Adipose tissue (tissue), 3 donors: ENCODE results near the gene SSMEM1. TPM values are rescaled to one million over a fixed set of nuclear protein-coding genes. Genes with fewer than 3 reads are reported as not detected.
"Not testable (repeated sequence)": the region's sequence is repeated elsewhere in the genome, so short reads cannot be mapped to it uniquely, and the experiment has no call there.

ENCODE experiments used
- H3K27ac ChIP-seq: one replicate; pipeline ENCODE4 v1.5.1; 2013; ENCODE audit warnings: low read depth, low read length
- WGBS, 3 donors: extraction: QIAGEN DNeasy Blood & Tissue Kit; methylation state at CpG; one replicate each; pipeline ENCODE4 v1.1.7; 2013; 5-methylcytosine and 5-hydroxymethylcytosine counted together
- polyA plus RNA-seq, 3 donors: library from polyadenylated mRNA; stranded (reverse); fragments of 200-250 nt; gene quantifications; one replicate each; pipeline ENCODE4 v1.2.3, GENCODE V29; 2013
- donor health status: healthy with polysubstance abuse.
- donor health status: Bipolar disorder and iron deficiency.
- donor health status: healthy.

Gene SSMEM1
- polyA plus RNA-seq, 3 donors, result 0.24 TPM; not detected in 2

GRCh38 chr7:130207033-130207432 is 627 bp upstream of the SSMEM1 start:
- WGBS, 3 donors, result 78 to 89% (median 88%) methylated on average over 5 of the region's 5 CpGs
- H3K27ac ChIP-seq, result no peak overlapping the region

DNA sequence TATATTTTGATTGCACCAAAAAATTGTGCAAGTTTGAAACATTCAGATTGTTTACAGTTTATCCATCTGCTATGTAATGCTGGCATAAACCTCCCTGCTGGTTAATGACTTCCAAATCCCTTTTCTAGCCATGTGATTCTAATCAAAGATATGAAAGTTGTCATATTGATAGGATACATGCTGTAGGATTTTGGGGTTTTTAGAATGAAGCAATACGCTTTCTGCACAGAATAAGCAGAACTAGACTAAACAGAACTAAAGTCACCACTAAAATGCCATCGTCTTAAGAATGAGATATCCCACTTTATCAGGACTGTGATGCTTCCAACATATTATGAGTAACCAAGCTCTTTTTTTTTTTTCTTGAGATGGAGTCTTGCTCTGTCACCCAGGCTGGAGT is 856 bp downstream of the SSMEM1 start:
- WGBS, 3 donors, result 80 to 90% (median 82%) methylated on average over 2 of the region's 2 CpGs
- no peak overlapping the region for H3K27ac ChIP-seq

- WGBS, 3 donors, result 64 to 77% (median 70%) methylated on average over 5 of the region's 5 CpGs
Observed at GRCh38 chr7:130210181-130210935, 2.7 kb downstream of the SSMEM1 start.

GRCh38 chr7:130213828-130214227 is 6.2 kb downstream of the SSMEM1 start:
- whole genome bisulfite sequencing, 3 donors, result 68 to 95% (median 74%) methylated on average over 1 of the region's 1 CpG

More at GRCh38 chr7:130210181-130210935, 2.7 kb downstream of the SSMEM1 start:
- H3K27ac ChIP-seq, result no peak overlapping the region

DNA sequence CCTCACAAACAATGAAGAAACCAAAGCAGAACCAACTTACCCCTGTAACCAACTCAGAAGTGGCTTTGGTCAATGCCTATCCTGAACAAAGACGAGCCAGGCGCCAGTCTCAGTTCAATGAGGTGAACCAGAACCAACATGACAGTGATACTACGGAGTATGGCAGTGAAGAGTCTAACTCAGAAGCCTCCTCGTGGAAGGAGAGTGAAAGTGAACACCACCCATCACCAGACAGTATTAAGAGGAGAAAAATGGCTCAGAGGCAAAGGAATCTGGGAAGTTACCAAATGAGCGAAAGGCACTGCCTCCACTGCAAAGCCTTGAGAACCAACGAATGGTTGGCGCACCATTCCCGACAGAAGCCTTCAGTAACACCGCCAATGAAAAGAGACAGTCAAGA is 8.4 kb downstream of the SSMEM1 start:
- no peak overlapping the region for H3K27ac ChIP-seq
- WGBS, 3 donors, result 91 to 92% (median 92%) methylated on average over 9 of the region's 9 CpGs

More at GRCh38 chr7:130213828-130214227, 6.2 kb downstream of the SSMEM1 start:
- no peak overlapping the region for H3K27ac ChIP-seq

DNA sequence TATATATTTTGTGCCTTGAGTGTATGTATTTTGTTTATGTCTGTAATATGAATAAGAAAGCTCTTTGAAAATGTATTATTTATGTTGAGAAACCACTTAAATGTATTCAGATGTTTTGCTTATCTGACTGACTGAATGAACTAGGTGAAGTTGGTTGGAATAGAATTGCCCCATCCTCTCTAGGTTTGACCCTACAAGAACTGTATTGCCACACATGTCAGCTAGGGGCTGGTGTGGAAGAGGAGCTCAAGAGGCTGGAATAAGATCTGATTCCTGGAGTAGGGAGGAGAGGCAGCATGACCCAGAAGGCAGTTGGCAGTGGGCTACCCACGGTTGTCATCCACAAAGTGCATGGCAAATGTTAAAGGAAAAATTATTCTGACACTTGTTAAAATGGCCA is 9.1 kb downstream of the SSMEM1 start:
- no peak overlapping the region for H3K27ac ChIP-seq
- 82 to 96% (median 85%) methylated on average over 1 of the region's 1 CpG for WGBS, 3 donors

GRCh38 chr7:130218806-130219620 is 11.4 kb downstream of the SSMEM1 start:
- WGBS, 3 donors, result 65 to 86% (median 85%) methylated on average over 5 of the region's 5 CpGs
- no peak overlapping the region for H3K27ac ChIP-seq

DNA sequence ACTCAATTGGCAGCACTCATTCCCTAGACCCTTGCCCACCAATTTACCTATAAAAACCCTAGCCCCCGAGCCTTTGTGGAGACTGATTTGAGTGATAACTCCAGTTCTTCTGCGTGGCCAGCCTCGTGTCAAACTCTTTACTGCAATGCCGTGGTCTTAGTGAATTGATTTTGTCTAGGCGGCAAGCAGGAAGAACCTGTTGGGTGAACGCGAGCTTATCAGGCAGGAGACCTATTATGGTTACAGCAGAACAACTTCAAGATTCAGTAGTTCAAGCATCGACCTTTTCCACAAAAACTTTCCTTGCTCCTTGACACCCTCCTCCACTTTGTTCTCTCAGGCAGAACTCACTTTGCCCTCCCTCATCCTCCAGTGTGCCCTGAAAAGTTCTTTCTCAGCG is 12.2 kb downstream of the SSMEM1 start:
- no peak overlapping the region for H3K27ac ChIP-seq
- 52 to 92% (median 90%) methylated on average over 9 of the region's 9 CpGs for WGBS, 3 donors

DNA sequence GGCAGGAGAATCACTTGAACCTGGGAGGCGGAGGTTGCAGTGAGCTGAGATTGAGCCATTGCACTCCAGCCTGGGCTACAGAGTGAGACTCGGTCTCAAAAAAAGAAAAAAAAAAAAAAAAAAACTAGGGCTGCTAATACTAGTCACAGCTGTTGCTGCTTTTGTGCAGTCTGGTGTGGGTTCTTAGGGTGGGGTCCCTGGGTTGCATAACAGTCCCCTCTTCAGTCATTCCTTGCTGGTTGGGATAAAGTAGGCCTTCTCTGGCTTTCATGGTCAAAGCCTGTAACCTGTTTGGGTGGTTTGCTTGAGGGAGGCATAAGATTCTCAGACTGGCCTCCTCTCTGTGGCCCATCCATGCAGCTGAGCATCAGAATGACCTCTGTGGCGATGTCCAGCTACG is 14.1 kb downstream of the SSMEM1 start:
- WGBS, 3 donors, result 93 to 96% (median 96%) methylated on average over 4 of the region's 4 CpGs
- H3K27ac ChIP-seq, result no peak overlapping the region

DNA sequence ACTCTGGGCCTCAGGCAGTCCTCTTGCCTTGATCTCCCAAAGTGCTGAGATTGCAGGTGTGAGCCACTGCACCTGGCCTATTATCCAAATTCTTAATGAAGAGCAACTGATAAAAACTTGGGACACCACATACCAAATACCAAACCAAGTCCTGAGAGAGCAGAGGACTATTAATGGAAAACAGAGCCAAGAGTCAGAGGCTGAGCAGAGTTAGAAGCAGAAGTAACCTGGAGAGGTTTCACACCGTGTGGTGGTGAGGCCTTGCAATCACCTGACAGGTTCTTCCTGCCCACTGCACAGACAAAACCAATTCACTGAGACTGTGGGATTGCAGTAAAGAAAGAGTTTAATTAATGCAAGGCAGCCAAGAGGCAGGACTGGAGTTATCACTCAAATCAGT is 16.0 kb downstream of the SSMEM1 start:
- H3K27ac ChIP-seq, result no peak overlapping the region
- WGBS, 3 donors, result 45 to 95% (median 71%) methylated on average over 1 of the region's 1 CpG

DNA sequence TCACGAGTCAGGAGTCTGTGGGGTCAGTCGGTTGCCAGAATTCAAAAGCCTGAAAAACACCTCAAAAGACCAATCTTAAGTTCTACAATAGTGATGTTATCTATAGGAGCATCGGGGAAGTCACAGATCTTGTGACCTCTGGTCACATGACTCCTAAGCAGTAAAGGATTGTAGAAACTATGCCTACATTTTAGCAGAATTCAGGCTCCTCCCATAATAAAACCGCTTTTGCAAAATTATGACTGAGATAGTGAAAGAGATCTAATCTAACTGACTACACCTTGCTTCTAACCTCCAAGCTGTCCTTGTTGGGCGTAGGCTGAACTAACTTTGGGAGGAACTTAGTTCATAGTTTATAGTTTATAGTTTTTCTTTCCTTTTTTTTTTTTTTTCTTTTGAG is 16.6 kb downstream of the SSMEM1 start:
- H3K27ac ChIP-seq, result no peak overlapping the region
- 90 to 98% (median 91%) methylated on average over 5 of the region's 5 CpGs for whole genome bisulfite sequencing, 3 donors

GRCh38 chr7:130224923-130225322 is 17.3 kb downstream of the SSMEM1 start:
- 65 to 68% (median 66%) methylated on average over 3 of the region's 3 CpGs for WGBS, 3 donors
- not testable (repeated sequence) for H3K27ac ChIP-seq

- WGBS, 3 donors, result 96 to 100% (median 96%) methylated on average over 1 of the region's 1 CpG
- no peak overlapping the region for H3K27ac ChIP-seq
Observed at GRCh38 chr7:130226333-130226732, 18.7 kb downstream of the SSMEM1 start.

DNA sequence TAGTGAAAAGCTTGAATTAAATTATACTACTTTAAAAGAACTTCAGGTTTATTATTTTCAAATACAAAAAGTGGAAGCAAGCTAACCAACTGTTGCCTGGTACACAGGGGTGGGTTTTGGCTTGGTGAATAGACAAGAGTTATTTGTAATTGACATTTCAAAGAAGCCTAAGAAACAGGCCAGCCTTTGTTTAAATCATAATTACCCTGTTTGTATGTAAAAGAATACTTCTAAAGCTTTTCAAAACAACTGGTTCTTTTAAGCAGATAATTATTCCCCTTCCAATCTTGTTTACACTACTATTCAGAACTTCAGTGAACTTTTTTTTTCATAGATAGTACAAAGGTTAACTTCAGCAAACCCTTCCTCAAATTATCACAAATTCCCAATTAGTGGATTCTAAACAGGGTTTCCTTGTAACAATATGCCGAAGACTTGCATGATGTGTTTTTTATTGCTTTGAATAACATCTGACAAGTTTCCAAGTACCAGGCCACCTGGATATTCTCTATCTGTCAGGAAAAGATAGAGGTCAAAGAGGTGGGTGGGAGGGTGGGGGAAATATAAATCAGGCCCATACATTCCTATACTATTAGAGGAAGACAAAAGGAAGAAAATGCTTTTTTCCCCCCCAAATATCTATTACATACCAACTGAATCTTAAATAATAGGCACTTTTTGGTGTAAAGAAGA is 20.4 kb downstream of the SSMEM1 start:
- 59 to 66% (median 63%) methylated on average over 1 of the region's 1 CpG for WGBS, 3 donors
- H3K27ac ChIP-seq, result no peak overlapping the region

DNA sequence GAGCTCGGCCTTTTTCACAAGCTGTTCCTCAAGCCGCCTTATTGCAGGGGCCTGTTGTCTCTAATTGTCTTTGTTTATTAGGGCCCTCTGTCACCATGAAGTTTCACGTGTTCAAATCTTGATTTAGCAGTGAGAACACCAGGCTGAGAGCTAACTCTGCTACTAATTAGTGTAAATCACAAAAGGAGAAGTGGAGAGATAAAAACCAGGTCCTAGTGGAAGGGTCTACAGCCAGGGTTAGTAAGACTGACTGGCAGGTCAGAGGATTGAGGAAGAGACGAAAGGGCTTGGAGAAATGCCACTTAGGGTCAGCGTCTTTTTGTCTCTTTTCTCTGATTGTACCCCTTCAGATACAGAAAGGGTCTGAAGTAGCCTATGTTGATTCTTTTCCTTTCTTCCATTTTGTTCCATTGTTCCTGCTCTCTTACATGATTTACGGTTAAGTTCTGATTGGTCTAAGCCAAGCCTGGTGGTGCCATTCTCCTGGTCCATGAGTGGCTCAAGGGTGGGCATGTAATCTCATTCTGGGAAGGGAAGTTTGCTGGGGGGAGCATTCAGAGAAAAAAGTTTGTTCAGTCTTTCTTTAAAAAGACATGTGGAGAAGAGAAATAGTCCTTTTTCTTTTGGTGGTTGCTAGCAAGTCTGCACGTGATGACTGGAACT is 21.3 kb downstream of the SSMEM1 start:
- WGBS, 3 donors, result 77 to 94% (median 80%) methylated on average over 7 of the region's 7 CpGs

DNA sequence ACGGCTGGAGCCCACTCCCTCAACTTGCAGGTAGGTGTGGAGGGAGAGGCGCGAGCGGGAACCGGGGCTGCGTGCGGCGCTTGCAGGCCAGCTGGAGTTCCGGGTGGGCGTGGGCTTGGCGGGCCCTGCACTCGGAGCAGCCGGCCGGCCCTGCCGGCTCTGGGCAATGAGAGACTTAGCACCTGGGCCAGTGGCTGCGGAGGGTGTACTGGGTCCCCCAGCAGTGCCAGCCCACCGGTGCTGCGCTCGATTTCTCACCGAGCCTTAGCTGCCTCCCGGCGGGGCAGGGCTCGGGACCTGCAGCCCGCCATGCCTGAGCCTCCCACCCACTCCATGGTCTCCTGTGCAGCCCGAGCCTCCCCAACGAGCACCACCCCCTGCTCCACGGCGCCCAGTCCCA is 22.3 kb downstream of the SSMEM1 start:
- WGBS, 3 donors, result 91 to 94% (median 94%) methylated on average over 10 to 28 of the region's 28 CpGs
- not testable (repeated sequence) for H3K27ac ChIP-seq

More for the DNA sequence above, 21.3 kb downstream of the SSMEM1 start:
- no peak overlapping the region for H3K27ac ChIP-seq

DNA sequence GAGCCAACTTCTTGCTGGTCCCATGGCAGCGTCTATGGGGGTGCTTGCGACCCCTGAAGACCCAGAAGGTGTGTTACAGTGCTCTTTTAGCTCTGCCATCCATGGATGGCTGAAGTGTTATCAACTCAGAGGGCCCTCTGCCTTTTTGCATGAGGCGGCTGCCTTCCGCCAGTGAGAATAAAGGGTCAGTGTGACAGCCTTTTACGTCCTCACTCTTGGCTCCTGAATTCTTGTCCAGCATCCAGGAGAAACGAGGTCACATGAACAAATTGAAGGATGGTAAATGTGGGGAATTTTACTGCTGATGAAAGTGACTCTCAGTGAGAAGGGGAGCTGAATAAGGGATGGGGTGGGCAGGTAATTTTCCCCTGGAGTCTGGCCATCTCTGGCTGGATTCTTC is 24.1 kb downstream of the SSMEM1 start:
- no peak overlapping the region for H3K27ac ChIP-seq
- WGBS, 3 donors, result 77 to 79% (median 79%) methylated on average over 6 of the region's 6 CpGs

- 83 to 88% (median 87%) methylated on average over 2 of the region's 2 CpGs for WGBS, 3 donors
- H3K27ac ChIP-seq, result no peak overlapping the region
Observed at GRCh38 chr7:130232209-130232608, 24.5 kb downstream of the SSMEM1 start.
